Panc1 (cell line): ENCODE results near the gene THPO. TPM values are rescaled to one million over a fixed set of nuclear protein-coding genes. Genes with fewer than 3 reads are reported as not detected.
"Not testable (repeated sequence)": the region's sequence is repeated elsewhere in the genome, so short reads cannot be mapped to it uniquely, and the experiment has no call there.

ENCODE experiments used
- ATAC-seq: fragments of 200-7000 bp; cut with Tn5 transposase; 2 replicates; pipeline ENCODE4 v1.9.1; 2020; ENCODE audit warnings: mild to moderate bottlenecking, moderate library complexity
- BruUV-seq: library from RNA; stranded (reverse); fragments of 400-500 nt; replicated peaks from 2 replicates; lab custom pipeline; 2021; lab: Mats Ljungman, UMichigan
- CTCF ChIA-PET: fragments of 300-600 bp; sonication (Branson Sonifier 250); formaldehyde crosslinking; loops from one replicate; lab custom pipeline; 2022; ENCODE audit warnings: antibody characterized with exemption; lab: Charles Lee
- POLR2A ChIA-PET: fragments of 300-600 bp; sonication (Branson Sonifier 250); formaldehyde crosslinking; loops from one replicate; lab custom pipeline; 2022; ENCODE audit warnings: antibody characterized with exemption; lab: Charles Lee
- DNase-seq: peaks from one replicate; pipeline ENCODE4 v3.0.0-alpha.2; 2010; ENCODE audit warnings: low read depth, low spot score
- H3K27ac ChIP-seq: 2 replicates; pipeline ENCODE4 v1.5.1; 2011; ENCODE audit warnings: mild to moderate bottlenecking, low read length, inconsistent platforms
- H3K27me3 ChIP-seq: fragments of 200-500 bp; sonication (Bioruptor generic); 2 replicates; pipeline ENCODE4 v1.6.0; 2014; ENCODE audit warnings: low read length, inconsistent platforms; ENCODE audit not compliant: control insufficient read depth, insufficient read depth
- H3K36me3 ChIP-seq: fragments of 200-500 bp; sonication (Bioruptor generic); 2 replicates; pipeline ENCODE4 v1.5.1; 2014; ENCODE audit warnings: inconsistent platforms, mild to moderate bottlenecking, low read length, moderate library complexity; ENCODE audit not compliant: control insufficient read depth, insufficient read depth
- H3K4me1 ChIP-seq: 2 replicates; pipeline ENCODE4 v1.5.1; 2011; ENCODE audit warnings: inconsistent platforms, mild to moderate bottlenecking, low read length, moderate library complexity; ENCODE audit not compliant: control insufficient read depth, insufficient read depth
- H3K4me3 ChIP-seq, 2 experiments: 2 replicates each; pipeline ENCODE4 v1.5.1; 2011 to 2012; ENCODE audit warnings: low read depth in 2 of 2, low read length in 2 of 2, mild to moderate bottlenecking in 2 of 2, inconsistent platforms in 1 of 2, moderate library complexity in 1 of 2
- H3K9me3 ChIP-seq: fragments of 200-500 bp; sonication (Bioruptor generic); 2 replicates; pipeline ENCODE4 v1.5.1; 2014; ENCODE audit warnings: low read depth, mild to moderate bottlenecking, inconsistent platforms, low read length, moderate library complexity; ENCODE audit not compliant: control insufficient read depth, insufficient read depth
- POLR2AphosphoS5 ChIP-seq: IDR thresholded peaks from 2 replicates; pipeline ENCODE4 v1.6.1; 2012; ENCODE audit warnings: mild to moderate bottlenecking, low read depth, low read length, moderate library complexity
- REST ChIP-seq, 2 experiments: IDR thresholded peaks; 2 replicates each; pipeline ENCODE4 v1.6.1; 2011 to 2012; ENCODE audit warnings: low read depth in 2 of 2, control low read depth in 1 of 2, low read length in 1 of 2, mild to moderate bottlenecking in 1 of 2, moderate library complexity in 1 of 2; ENCODE audit not compliant: insufficient read depth in 1 of 2
- SIN3A ChIP-seq: IDR thresholded peaks from 2 replicates; pipeline ENCODE4 v1.6.1; 2012; ENCODE audit warnings: low read depth, mild to moderate bottlenecking, low read length, moderate library complexity, borderline replicate concordance; ENCODE audit not compliant: insufficient read depth
- TCF7L2 ChIP-seq: IDR thresholded peaks from 2 replicates; pipeline ENCODE4 v1.6.1; 2011; ENCODE audit warnings: mild to moderate bottlenecking, low read depth, low read length, inconsistent platforms
- in situ Hi-C: cut with HindIII; loops from 2 replicates; pipeline ENCODE4 v1.10.0; 2016; ENCODE audit warnings: low sequenced_read_pairs, low pct_unique_long_range_greater_than_20kb
- intact Hi-C: fragments of 100-400 bp; cut with micrococcal nuclease; formaldehyde crosslinking; loops from one replicate; pipeline ENCODE4 v1.10.0; 2022; ENCODE audit not compliant: unreplicated experiment
- total RNA-seq: library from RNA; stranded (reverse); gene quantifications from one replicate; pipeline ENCODE4 v1.2.1, GENCODE V29; 2021; ENCODE audit not compliant: unreplicated experiment
- TF ChIP-seq, protein P1 (sequence below): fragments of 450-650 bp; IDR thresholded peaks from 2 replicates; pipeline ENCODE4 v1.5.1; 2017; ENCODE audit warnings: mild to moderate bottlenecking

The THPO gene
- total RNA-seq, 1 experiment from 2014 or later, result not detected

DNA sequence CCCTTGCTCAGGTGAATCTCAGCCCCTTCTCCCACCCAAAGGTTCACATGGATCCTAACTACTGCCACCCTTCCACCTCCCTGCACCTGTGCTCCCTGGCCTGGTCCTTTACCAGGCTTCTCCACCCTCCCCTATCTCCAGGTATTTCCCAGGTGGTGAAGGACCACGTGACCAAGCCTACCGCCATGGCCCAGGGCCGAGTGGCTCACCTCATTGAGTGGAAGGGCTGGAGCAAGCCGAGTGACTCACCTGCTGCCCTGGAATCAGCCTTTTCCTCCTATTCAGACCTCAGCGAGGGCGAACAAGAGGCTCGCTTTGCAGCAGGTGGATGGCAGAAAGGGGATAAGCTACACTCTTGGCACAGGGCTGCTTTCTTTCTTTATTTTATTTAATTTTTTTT, 36.1 kb downstream of the THPO start:
- H3K4me3 ChIP-seq, result no peak overlapping the region
- in situ Hi-C loops, result no loop called here
- no TSS peak for BruUV-seq
- H3K27ac ChIP-seq, result no peak overlapping the region
- ChIA-PET POLR2A (no interaction called here), CTCF (no interaction called here)
- peaks cover 11% of the 10 kb centered on the region for H3K4me1 ChIP-seq
- H3K9me3 ChIP-seq, result no peaks in the 10 kb centered on the region
- H3K36me3 ChIP-seq, result no peaks in the 10 kb centered on the region; the same call in 1 of the 2 replicates
- intact Hi-C loops, result no loop called here
- DNase-seq (no peak), ATAC-seq (no peak)
- TF ChIP-seq TCF7L2, result no peak
- no peak for TF ChIP-seq REST (IDR thresholded peaks at IDR 0.05; ENCODE audit: insufficient read depth in 1 of 2, low read depth in 2 of 2, low read length in 1 of 2)
- no peak for TF ChIP-seq SIN3A
- TF ChIP-seq POLR2AphosphoS5, result no peak
- H3K27me3 ChIP-seq, result no peaks in the 10 kb centered on the region

DNA sequence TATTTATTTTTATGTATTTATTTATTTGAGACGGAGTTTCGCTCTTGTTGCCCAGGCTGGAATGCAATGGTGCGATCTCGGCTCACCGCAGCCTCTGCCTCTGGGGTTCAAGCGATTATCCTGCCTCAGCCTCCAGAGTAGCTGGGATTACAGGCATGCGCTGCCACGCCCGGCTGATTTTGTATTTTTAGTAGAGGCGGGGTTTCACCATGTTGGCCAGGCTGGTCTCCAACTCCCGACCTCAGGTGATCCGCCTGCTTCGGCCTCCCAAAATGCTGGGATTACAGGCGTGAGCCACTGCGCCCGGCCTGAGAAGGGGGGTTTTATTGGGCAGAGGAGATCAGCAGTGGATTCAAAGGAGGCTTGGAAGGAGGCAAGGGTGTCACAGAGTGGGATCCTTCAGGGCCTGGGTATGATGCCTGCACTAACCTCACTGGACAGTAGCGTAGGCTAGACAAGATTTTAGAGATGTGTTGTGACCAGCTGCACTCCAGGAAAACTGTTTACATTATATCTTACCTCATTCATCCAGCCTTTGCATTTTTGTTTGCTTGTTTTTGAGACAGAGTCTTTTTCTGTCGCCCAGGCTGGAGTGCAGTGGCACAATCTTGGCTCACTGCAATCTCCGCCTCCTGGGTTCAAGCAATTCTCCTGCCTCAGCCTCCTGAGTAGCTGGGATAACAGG, 38.4 kb downstream of the THPO start:
- DNase-seq, ATAC-seq, H3K27me3 ChIP-seq, intact Hi-C loops, H3K4me3 ChIP-seq, BruUV-seq, in situ Hi-C loops, H3K27ac ChIP-seq, H3K9me3 ChIP-seq, H3K36me3 ChIP-seq, CTCF ChIA-PET: not testable (repeated sequence)
- POLR2A ChIA-PET, result interaction anchor here (0.6 kb wide), 1 partner anchor 12 kb away, joined by 3 read pairs; no protein-coding TSS in a partner anchor
- H3K4me1 ChIP-seq, result peaks cover 21% of the 10 kb centered on the region

GRCh38 chr3:184339001-184339400, 39.0 kb downstream of the THPO start:
- Histone ChIP-seq H3K9me3 (no peaks in the 10 kb centered on the region), H3K27me3 (no peaks in the 10 kb centered on the region), H3K4me1 (peaks cover 27% of the 10 kb centered on the region), H3K36me3 (no peaks in the 10 kb centered on the region; the same call in 1 of the 2 replicates), H3K27ac (no peak overlapping the region), H3K4me3 (no peak overlapping the region)
- in situ Hi-C loops, result no loop called here
- ChIA-PET CTCF (no interaction called here), POLR2A (interaction anchor here (0.6 kb wide), 1 partner anchor 11 kb away, joined by 3 read pairs; no protein-coding TSS in a partner anchor)
- ATAC-seq, result no peak
- TF ChIP-seq, protein P1, sequence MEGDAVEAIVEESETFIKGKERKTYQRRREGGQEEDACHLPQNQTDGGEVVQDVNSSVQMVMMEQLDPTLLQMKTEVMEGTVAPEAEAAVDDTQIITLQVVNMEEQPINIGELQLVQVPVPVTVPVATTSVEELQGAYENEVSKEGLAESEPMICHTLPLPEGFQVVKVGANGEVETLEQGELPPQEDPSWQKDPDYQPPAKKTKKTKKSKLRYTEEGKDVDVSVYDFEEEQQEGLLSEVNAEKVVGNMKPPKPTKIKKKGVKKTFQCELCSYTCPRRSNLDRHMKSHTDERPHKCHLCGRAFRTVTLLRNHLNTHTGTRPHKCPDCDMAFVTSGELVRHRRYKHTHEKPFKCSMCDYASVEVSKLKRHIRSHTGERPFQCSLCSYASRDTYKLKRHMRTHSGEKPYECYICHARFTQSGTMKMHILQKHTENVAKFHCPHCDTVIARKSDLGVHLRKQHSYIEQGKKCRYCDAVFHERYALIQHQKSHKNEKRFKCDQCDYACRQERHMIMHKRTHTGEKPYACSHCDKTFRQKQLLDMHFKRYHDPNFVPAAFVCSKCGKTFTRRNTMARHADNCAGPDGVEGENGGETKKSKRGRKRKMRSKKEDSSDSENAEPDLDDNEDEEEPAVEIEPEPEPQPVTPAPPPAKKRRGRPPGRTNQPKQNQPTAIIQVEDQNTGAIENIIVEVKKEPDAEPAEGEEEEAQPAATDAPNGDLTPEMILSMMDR, result no peak
- TF ChIP-seq SIN3A, result no peak
- intact Hi-C loops, result no loop called here
- DNase-seq, result no peak
- no TSS peak for BruUV-seq
